B cell (primary cell): Measurements from ENCODE around the gene MREG.

Source experiments
- CTCF ChIP-seq: fragments of 200-600 bp; IDR thresholded peaks from one replicate; pipeline ENCODE4 v1.8.0; 2022; ENCODE audit warnings: antibody characterized with exemption, mild to moderate bottlenecking
- EZH2 ChIP-seq: IDR thresholded peaks from 2 replicates; pipeline ENCODE4 v1.6.1; 2012; ENCODE audit warnings: borderline replicate concordance, low read depth, mild to moderate bottlenecking, moderate library complexity, low read length; ENCODE audit not compliant: insufficient read depth, poor library complexity, severe bottlenecking

- TF ChIP-seq CTCF (no peak), EZH2 (no peak)
Observed at GRCh38 chr2:215911301-215912085, 101.9 kb downstream of the MREG start.
